ENCODE measurements around the gene ORAI2.

Gene ORAI2

DNA sequence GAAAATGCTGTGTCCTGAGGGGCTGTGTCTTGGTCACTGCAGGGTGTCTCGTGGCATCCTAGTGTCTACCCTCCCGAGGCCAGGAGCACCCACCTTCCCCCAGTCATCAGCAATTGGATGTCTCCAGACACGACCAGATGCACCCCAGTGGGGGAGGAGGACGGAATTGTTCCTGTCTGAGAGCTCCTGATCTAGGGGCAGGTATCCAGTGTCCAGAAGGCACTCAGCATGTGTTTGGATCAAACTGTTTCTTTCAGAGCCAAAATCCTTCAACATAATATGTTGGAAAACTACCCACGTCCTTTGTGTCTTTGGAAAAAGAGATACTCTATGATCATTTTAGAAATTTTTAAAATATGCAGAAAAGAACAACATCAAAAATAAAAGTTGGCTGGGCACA lies 20.3 kb upstream of the ORAI2 start:
- in situ Hi-C loops (cut with HindIII; ENCODE audit: low sequenced_read_pairs), result no loop called here

GRCh38 chr7:102413611-102414010 lies 19.8 kb upstream of the ORAI2 start:
- in situ Hi-C loops (cut with HindIII; ENCODE audit: low sequenced_read_pairs), result no loop called here

DNA sequence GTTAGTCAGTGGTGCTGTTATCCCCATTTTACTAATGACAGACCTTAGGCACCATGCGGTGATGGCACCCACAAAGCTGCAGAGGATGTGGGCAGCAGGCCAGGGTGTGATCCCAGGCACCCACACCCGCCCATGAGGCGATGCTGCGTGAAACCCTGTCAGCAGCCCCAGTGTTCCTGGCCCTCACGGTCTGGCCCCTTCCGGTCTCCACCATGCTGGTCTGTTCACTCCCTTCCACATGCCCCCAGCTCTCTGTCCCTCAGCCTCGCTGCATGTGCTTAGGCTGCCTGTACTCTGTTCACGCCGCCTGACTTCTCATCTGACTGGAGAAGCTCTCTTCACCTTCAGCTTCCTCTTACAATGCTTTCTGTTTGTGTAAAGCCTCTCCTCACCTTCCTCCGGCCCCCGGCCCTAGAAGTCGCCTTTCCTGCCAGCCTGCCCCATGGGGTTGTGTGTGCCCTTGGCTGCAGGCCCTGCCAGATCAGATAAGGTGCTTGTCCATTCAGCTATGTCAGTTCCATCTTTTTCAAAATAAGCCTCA lies 17.6 kb upstream of the ORAI2 start:
- in situ Hi-C loops (cut with HindIII; ENCODE audit: low sequenced_read_pairs), result no loop called here

DNA sequence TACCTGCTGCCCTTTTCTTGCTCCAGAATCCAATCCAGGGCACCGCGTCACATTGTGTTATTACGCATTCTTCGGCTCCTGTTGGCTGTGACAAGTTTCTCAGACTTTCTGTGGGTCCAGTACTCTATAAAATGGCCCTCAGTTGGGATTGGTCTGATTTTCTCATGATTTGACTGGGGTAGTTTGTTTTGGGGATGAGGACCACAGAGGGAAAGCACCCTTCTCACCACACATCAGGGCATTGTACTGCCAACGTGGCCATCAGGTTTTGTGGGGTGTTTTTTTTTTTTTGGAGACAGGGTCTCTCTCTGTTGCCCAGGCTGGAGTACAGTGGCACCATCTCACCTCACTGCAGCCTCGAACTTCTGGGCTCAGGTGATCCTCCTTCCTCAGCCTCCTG lies 17.0 kb upstream of the ORAI2 start:
- in situ Hi-C loops (cut with HindIII; ENCODE audit: low sequenced_read_pairs), result no loop called here

DNA sequence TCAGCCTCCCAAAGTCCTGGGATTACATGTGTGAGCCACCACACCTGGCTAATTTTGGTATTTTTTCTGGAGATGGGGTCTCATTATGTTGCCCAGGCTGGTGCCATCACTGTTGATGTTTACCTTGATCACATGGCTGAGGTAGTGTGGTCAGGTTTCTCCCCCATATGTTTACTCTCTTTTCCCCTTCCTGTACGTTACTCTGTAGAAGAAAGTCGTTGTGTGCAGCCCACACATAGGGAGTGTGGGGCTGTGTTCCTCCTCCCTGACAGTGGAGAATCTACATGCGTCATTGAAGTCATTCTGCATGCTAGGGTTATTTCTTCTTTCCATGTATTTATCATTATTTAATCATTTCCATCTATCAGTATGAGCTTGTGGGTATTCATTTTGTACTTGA lies 16.3 kb upstream of the ORAI2 start:
- in situ Hi-C loops (cut with HindIII; ENCODE audit: low sequenced_read_pairs), result no loop called here

DNA sequence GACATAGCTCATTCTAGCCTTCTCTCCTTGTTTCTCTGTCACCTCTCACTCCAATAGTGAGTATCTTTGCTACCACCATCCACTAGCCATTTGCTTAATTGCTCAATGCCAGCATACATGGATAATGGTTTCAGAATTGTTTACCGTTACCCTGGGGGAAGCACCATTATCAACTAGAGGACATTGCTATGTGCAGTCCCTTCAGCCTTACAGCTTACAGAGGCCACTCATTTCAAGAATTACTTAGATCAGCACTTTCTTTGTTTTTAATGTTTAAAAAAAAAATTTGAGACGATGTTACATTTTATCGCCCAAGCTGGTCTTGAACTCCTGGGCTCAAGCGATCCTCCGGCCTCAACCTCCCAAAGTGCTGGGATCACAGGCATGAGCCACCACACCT lies 14.8 kb upstream of the ORAI2 start:
- in situ Hi-C loops (cut with HindIII; ENCODE audit: low sequenced_read_pairs), result no loop called here

DNA sequence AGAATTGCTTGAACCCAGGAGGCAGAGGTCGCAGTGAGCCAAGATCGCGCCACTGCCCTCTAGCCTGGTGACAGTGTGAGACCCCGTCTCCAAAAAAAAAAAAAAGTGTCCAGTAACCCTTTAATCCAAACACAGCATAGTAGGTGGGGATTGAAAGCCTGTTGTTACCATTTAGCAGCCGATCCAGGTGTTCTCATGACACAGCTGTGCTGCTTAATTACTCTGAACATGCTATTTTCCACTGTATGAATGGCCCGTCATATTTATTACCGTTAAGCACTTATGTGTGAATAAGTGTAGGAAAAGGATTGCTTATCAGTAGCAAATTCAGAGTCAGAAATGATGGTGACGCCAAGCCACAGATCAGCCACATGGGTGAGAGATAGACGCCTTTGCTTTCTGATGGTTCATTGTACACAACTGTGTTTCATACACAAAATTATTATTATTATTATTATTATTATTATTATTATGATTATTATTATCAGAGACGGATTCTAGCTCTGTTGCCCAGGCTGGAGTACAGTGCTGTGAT lies 11.6 kb upstream of the ORAI2 start:
- in situ Hi-C loops (cut with HindIII; ENCODE audit: low sequenced_read_pairs), result no loop called here

DNA sequence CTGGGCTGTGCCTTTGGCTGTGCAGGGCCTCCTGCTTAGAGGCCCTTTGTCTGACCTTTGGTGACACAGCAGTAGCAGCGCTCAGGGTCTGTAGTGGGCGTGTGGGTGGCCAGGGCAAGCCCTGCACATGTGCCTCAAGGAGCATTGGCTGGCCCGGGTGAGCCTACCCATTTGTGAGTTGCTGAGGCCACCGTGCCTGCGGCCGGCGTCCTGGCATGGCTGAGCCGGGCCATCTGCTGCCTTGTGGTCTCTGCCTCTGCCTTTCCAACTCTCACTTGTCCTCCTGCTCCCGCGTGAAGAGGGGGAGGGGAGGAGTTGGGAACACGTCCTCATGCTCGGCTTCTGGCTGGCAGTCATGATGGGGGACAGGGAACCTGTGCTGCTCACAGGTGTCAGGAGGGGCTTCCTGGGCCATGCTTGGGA lies 9.2 kb upstream of the ORAI2 start:
- in situ Hi-C loops (cut with HindIII; ENCODE audit: low sequenced_read_pairs), result no loop called here

GRCh38 chr7:102424787-102425218 lies 8.6 kb upstream of the ORAI2 start:
- in situ Hi-C loops (cut with HindIII; ENCODE audit: low sequenced_read_pairs), result no loop called here

GRCh38 chr7:102425639-102426267 lies 7.6 kb upstream of the ORAI2 start:
- in situ Hi-C loops (cut with HindIII; ENCODE audit: low sequenced_read_pairs), result no loop called here

DNA sequence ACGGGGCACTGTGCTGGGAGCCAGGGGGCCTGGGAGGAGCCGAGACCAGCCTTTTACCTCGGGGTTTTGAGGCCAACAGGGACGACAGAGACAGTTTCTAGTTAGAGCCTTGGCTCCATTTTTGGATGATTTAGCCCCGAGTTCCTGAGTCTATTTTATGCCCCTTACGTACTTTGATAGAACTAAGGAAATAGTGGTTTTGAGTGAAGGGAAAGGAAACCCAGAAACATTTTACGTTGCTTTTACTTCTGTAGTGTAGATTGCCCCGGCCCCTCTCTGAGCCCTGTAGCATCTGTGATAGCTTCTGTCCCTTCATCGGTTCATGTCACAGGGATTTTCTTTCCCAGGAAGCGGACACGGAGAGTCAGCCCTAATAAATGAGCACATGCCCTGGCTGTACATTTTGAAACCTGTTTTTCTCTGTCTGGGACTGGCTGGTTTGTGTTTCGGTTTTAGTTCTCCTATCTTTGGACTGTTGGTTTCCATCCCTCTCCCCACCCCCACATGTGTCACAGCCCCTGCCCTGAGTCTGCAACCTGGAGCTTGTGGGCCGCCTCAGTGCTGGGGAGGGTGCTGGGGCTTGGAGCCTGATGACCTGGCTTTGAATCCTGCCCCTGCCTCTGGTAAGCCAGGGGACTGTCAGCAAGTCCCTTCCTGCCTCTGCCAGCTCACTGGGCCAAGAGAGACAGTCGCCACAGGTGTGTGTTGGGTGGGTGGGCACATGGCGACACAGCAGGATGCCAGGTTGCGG lies 6.9 kb upstream of the ORAI2 start:
- in situ Hi-C loops (cut with HindIII; ENCODE audit: low sequenced_read_pairs), result no loop called here

DNA sequence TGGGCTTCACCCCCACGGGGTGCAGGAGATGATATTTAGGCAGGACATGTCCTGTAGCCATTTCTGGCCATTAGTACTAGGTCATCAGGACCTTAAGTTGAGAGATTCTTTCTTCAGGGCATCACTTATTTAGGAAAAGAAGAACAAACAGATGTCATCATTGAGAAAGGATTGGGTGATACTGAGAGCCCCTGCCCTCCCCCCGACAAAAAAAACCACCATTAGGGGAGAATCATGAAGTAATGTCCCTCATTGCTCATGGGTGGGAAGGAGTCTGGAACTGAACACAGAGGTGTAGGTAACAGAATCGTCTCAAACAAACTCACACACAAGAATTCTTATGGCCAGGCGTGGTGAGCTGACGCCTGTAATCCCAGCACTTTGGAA lies 6.4 kb upstream of the ORAI2 start:
- in situ Hi-C loops (cut with HindIII; ENCODE audit: low sequenced_read_pairs), result no loop called here

- in situ Hi-C loops (cut with HindIII; ENCODE audit: low sequenced_read_pairs), result no loop called here
These were observed 4.1 kb upstream of the ORAI2 start for GRCh38 chr7:102429141-102429899.

- in situ Hi-C loops (cut with HindIII; ENCODE audit: low sequenced_read_pairs), result no loop called here
These were observed 1.6 kb upstream of the ORAI2 start for GRCh38 chr7:102431617-102432298.

GRCh38 chr7:102432442-102433218 lies 745 bp upstream of the ORAI2 start:
- in situ Hi-C loops (cut with HindIII; ENCODE audit: low sequenced_read_pairs), result no loop called here

DNA sequence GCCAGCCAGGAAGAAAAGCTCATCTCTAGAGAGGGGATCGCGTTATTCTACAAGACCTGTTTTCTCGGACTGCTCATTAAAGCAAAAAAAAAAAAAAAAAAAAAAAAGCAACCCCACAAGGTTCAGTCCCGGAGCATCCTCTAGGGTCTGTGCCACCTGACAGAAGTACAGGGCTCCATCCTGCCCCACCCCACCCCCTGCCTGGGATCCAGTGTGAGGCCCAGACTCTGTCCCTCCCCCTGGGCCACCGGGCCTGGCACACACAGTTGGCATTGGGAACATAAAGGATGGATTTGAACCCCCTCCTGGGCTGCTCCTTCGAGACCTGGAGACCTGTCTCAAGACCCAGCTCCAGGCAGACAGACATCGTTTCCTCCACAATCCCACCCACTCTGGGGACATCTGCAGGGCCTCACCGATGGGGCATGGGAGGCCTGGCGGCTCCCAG lies 688 bp downstream of the ORAI2 start:
- in situ Hi-C loops (cut with HindIII; ENCODE audit: low sequenced_read_pairs), result no loop called here

DNA sequence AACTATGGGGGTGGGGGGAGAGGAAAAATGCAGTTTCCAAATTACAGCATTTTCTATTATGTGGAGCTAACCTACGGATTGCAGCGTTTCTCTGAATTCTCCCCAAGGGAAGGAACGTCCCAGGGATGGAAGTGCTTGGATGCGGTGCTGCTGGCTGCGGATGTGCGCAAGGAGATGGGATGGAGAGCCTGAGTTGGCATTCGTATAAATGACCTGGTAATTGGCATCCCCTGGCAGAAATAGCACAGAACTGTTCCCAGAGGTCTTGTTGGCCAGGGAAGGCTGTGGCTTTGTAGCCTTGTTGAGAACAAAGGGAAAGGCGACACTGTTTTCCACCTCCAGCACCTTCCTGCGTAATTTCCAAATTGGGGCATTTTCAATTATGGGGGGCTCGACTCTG lies 2.7 kb downstream of the ORAI2 start:
- in situ Hi-C loops (cut with HindIII; ENCODE audit: low sequenced_read_pairs), result no loop called here

DNA sequence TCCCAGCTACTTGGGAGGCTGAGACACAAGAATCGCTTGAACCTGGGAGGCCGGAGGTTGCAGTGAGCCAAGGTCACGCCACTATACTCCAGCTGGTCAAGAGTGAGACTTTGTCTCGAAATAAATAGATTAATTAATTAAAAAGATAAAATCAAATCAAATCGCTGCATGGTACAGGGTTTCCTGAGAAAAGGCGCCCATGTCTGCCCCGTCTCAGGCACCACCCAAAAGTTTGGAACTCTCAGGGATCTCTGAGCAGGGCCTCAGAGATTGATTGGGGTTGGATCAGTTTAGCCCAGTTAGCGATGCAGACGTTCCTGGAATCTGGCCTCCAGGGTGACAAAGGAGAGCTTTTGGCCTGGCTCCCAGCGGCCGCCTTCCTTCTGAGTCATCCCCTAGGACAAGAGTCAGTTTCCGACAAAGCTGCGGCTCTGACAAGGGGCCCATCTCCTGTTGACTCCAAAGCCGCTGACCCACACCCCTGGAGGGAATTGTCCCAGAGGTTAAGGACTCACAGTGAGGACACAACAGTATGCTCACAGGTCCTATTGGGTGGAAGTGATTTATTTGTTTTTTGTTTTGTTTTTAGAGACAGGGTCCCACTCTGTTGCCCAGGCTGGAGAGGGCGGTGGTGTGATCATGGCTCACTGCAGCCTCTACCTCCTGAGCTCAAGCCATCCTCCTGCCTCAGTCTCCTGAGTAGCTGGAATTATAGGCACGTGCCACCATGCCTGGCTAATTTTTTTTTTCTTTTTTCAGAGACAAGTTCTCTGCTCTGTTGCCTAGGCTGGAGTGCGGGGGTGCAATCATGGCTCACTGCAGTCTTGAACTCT lies 6.8 kb downstream of the ORAI2 start:
- in situ Hi-C loops (cut with HindIII; ENCODE audit: low sequenced_read_pairs), result no loop called here
